IPS-NIHi7 (cell line): ENCODE results near the gene NTM.

ENCODE experiments used
- DNase-seq: peaks from one replicate; pipeline ENCODE4 v3.0.0; 2012; ENCODE audit warnings: mixed read lengths; ENCODE audit errors: extremely low spot score

The NTM gene

GRCh38 chr11:131644204-131644795 is 273.9 kb downstream of the NTM start:
- no peak for DNase-seq

GRCh38 chr11:131645237-131645636 is 274.8 kb downstream of the NTM start:
- no peak for DNase-seq

- no peak for DNase-seq
Measured at GRCh38 chr11:131649856-131650255, 279.4 kb downstream of the NTM start.

GRCh38 chr11:131652231-131652630 is 281.8 kb downstream of the NTM start:
- no peak for DNase-seq

- DNase-seq = no peak
Measured at GRCh38 chr11:131653260-131653659, 282.8 kb downstream of the NTM start.

- no peak for DNase-seq
Measured at GRCh38 chr11:131654849-131655248, 284.4 kb downstream of the NTM start.

- peak; percentile 73 for DNase-seq
Measured at GRCh38 chr11:131656179-131656838, 285.9 kb downstream of the NTM start.

GRCh38 chr11:131656839-131657211 is 286.4 kb downstream of the NTM start:
- peak; percentile 59 for DNase-seq

GRCh38 chr11:131658414-131658813 is 288.0 kb downstream of the NTM start:
- DNase-seq = no peak

- DNase-seq = no peak
Measured at GRCh38 chr11:131658952-131659351, 288.5 kb downstream of the NTM start.

GRCh38 chr11:131659931-131660330 is 289.5 kb downstream of the NTM start:
- DNase-seq = no peak

- no peak for DNase-seq
Measured at GRCh38 chr11:131661132-131661531, 290.7 kb downstream of the NTM start.

- no peak for DNase-seq
Measured at GRCh38 chr11:131662317-131662972, 292.0 kb downstream of the NTM start.

- DNase-seq = no peak
Measured at GRCh38 chr11:131662993-131663392, 292.6 kb downstream of the NTM start.

GRCh38 chr11:131663405-131664200 is 293.2 kb downstream of the NTM start:
- no peak for DNase-seq

- no peak for DNase-seq
Measured at GRCh38 chr11:131664293-131664692, 293.9 kb downstream of the NTM start.

- DNase-seq = no peak
Measured at GRCh38 chr11:131664816-131665215, 294.4 kb downstream of the NTM start.

- no peak for DNase-seq
Measured at GRCh38 chr11:131665344-131665968, 295.0 kb downstream of the NTM start.

- no peak for DNase-seq
Measured at GRCh38 chr11:131666006-131666405, 295.6 kb downstream of the NTM start.

- no peak for DNase-seq
Measured at GRCh38 chr11:131666617-131667016, 296.2 kb downstream of the NTM start.

GRCh38 chr11:131667566-131667965 is 297.2 kb downstream of the NTM start:
- no peak for DNase-seq
